ENCODE results near the gene BATF. TPM values are rescaled to one million over a fixed set of nuclear protein-coding genes. Genes with fewer than 3 reads are reported as not detected.

BATF gene
- polyA plus RNA-seq, 1 of the 3 experiments (the other 2 are of a cell fraction): not detected

GRCh38 chr14:75522983-75523318, 682 bp downstream of the BATF start (continued):
- TF ChIP-seq, protein P1, sequence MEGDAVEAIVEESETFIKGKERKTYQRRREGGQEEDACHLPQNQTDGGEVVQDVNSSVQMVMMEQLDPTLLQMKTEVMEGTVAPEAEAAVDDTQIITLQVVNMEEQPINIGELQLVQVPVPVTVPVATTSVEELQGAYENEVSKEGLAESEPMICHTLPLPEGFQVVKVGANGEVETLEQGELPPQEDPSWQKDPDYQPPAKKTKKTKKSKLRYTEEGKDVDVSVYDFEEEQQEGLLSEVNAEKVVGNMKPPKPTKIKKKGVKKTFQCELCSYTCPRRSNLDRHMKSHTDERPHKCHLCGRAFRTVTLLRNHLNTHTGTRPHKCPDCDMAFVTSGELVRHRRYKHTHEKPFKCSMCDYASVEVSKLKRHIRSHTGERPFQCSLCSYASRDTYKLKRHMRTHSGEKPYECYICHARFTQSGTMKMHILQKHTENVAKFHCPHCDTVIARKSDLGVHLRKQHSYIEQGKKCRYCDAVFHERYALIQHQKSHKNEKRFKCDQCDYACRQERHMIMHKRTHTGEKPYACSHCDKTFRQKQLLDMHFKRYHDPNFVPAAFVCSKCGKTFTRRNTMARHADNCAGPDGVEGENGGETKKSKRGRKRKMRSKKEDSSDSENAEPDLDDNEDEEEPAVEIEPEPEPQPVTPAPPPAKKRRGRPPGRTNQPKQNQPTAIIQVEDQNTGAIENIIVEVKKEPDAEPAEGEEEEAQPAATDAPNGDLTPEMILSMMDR (IDR thresholded peaks at IDR 0.05): no peak
- TF ChIP-seq FOSL2 (IDR thresholded peaks at IDR 0.05; ENCODE audit: borderline replicate concordance, low read depth) (no peak), EZH2phosphoT487 (IDR thresholded peaks at IDR 0.05; ENCODE audit: borderline replicate concordance, low read depth) (no peak), RFX5 (IDR thresholded peaks at IDR 0.05; ENCODE audit: low read length) (no peak), NFIC (IDR thresholded peaks at IDR 0.05; ENCODE audit: borderline replicate concordance) (no peak), TAF1 (IDR thresholded peaks at IDR 0.05; ENCODE audit: borderline replicate concordance, low read depth, low read length) (no peak)

- Histone ChIP-seq H4K20me1 (ENCODE audit: insufficient read depth) (no peaks in the 10 kb centered on the region), H3K27me3 (ENCODE audit: insufficient read depth) (no peaks in the 10 kb centered on the region), H3K9me3 (no peaks in the 10 kb centered on the region), H3K9ac (no peak overlapping the region), H3K4me1 (ENCODE audit: control insufficient read depth in 1 of 2, insufficient read depth in 2 of 2, low read depth in 1 of 2, low read length in 1 of 2) (no peaks in the 10 kb centered on the region), H3K4me3 (ENCODE audit: low read depth in 2 of 2, low read length in 1 of 2) (no peak overlapping the region), H3K9me2 (no peaks in the 10 kb centered on the region), H2AFZ (ENCODE audit: low read depth) (no peak overlapping the region; the same call in 1 of the 2 replicates), H3K27ac (ENCODE audit: low read depth in 2 of 2, low read length in 1 of 2) (no peak overlapping the region), H3K79me2 (ENCODE audit: insufficient read depth) (no peaks in the 10 kb centered on the region), H3K4me2 (no peak overlapping the region), H3K36me3 (replicated peaks in 1 of 2; ENCODE audit: control insufficient read depth in 1 of 2, insufficient read depth in 2 of 2, low read length in 1 of 2) (no peaks in the 10 kb centered on the region), H3F3A (replicated peaks; ENCODE audit: insufficient read depth) (no peaks in the 10 kb centered on the region)
- TF ChIP-seq FOXM1 (IDR thresholded peaks at IDR 0.05; ENCODE audit: low read depth): no peak
- no peak for TF ChIP-seq FOXJ3 (CRISPR knock-in tag; IDR thresholded peaks at IDR 0.05)
- TF ChIP-seq POLR2AphosphoS5 (IDR thresholded peaks at IDR 0.05; ENCODE audit: low read depth, low read length): no peak
- TF ChIP-seq RFX5 (IDR thresholded peaks at IDR 0.05; ENCODE audit: low read length): no peak
- no peak for TF ChIP-seq TCF12 (IDR thresholded peaks at IDR 0.05)
- no peak for TF ChIP-seq NFIC (IDR thresholded peaks at IDR 0.05; ENCODE audit: borderline replicate concordance)
- TF ChIP-seq NRF1 (IDR thresholded peaks at IDR 0.05; ENCODE audit: low read depth, low read length): no peak
- TF ChIP-seq GABPA (IDR thresholded peaks at IDR 0.05; ENCODE audit: low read depth): no peak
- TF ChIP-seq RCOR1 (IDR thresholded peaks at IDR 0.05; ENCODE audit: low read length): no peak
- TF ChIP-seq USF2 (IDR thresholded peaks at IDR 0.05; ENCODE audit: borderline replicate concordance, low read depth, low read length): no peak
- TF ChIP-seq, protein P1 (IDR thresholded peaks at IDR 0.05): no peak
- TF ChIP-seq SIN3A (IDR thresholded peaks at IDR 0.05; ENCODE audit: borderline replicate concordance, low read depth, low read length): no peak
- no peak for TF ChIP-seq TEAD4 (IDR thresholded peaks at IDR 0.05; ENCODE audit: borderline replicate concordance, insufficient read depth)
- POLR2A ChIA-PET: no interaction called here
- DNase-seq: no peak
- CTCF ChIA-PET: interaction anchor here (0.7 kb wide), 1 partner anchor 37 kb away, joined by 3 read pairs; no protein-coding TSS in a partner anchor
- WGBS (ENCODE audit: low lambda C conversion rate): 61% methylated on average over 3 of the region's 3 CpGs
These were observed 1.5 kb downstream of the BATF start for GRCh38 chr14:75523771-75524171.
